MM.1S (cell line): Measurements from ENCODE around the gene ANKRD60.

ENCODE experiments used
- DNase-seq: peaks from one replicate; pipeline ENCODE4 v3.0.0-alpha.2; 2015
- H2AFZ ChIP-seq: fragments of 300-600 bp; sonication (generic); 2 replicates; pipeline ENCODE4 v1.6.0; 2016; ENCODE audit warnings: antibody characterized with exemption, low read length
- H3F3A ChIP-seq: fragments of 300-600 bp; sonication (generic); 2 replicates; pipeline ENCODE4 v1.6.1; 2016; ENCODE audit warnings: mild to moderate bottlenecking, antibody characterized with exemption, low read length, moderate library complexity, mixed read lengths; ENCODE audit not compliant: insufficient read depth
- H3K27ac ChIP-seq: fragments of 300-600 bp; sonication (generic); 2 replicates; pipeline ENCODE4 v1.5.1; 2016; ENCODE audit warnings: mild to moderate bottlenecking, low read length
- H3K27me3 ChIP-seq: fragments of 300-600 bp; sonication (generic); replicated peaks from 2 replicates; pipeline ENCODE4 v1.6.0; 2016; ENCODE audit warnings: low read length; ENCODE audit not compliant: insufficient read depth
- H3K36me3 ChIP-seq: fragments of 300-600 bp; sonication (generic); replicated peaks from 2 replicates; pipeline ENCODE4 v1.6.1; 2016; ENCODE audit warnings: mild to moderate bottlenecking, low read length, mixed read lengths; ENCODE audit not compliant: insufficient read depth
- H3K4me1 ChIP-seq: fragments of 300-600 bp; sonication (generic); 2 replicates; pipeline ENCODE4 v1.6.1; 2016; ENCODE audit warnings: low read length, mixed read lengths
- H3K4me2 ChIP-seq: fragments of 300-600 bp; sonication (generic); 2 replicates; pipeline ENCODE4 v1.6.0; 2016; ENCODE audit warnings: low read depth, low read length
- H3K4me3 ChIP-seq: fragments of 300-600 bp; sonication (generic); 2 replicates; pipeline ENCODE4 v1.5.1; 2016; ENCODE audit warnings: low read length, mixed read lengths
- H3K79me2 ChIP-seq: fragments of 300-600 bp; sonication (generic); 2 replicates; pipeline ENCODE4 v1.6.1; 2016; ENCODE audit warnings: mixed run types, low read length, mixed read lengths
- H3K9ac ChIP-seq: fragments of 300-600 bp; sonication (generic); 2 replicates; pipeline ENCODE4 v1.6.1; 2016; ENCODE audit warnings: low read length, mixed read lengths
- H3K9me2 ChIP-seq: fragments of 300-600 bp; sonication (generic); replicated peaks from 2 replicates; pipeline ENCODE4 v1.6.1; 2016; ENCODE audit warnings: mild to moderate bottlenecking, low read length, mixed read lengths; ENCODE audit not compliant: insufficient read depth
- H3K9me3 ChIP-seq: fragments of 300-600 bp; sonication (generic); replicated peaks from 2 replicates; pipeline ENCODE4 v1.6.1; 2016; ENCODE audit warnings: mild to moderate bottlenecking, low read length, mixed read lengths; ENCODE audit not compliant: insufficient read depth
- H4K20me1 ChIP-seq: fragments of 300-600 bp; sonication (generic); 2 replicates; pipeline ENCODE4 v1.6.1; 2016; ENCODE audit warnings: mild to moderate bottlenecking, low read length, moderate library complexity, mixed read lengths; ENCODE audit not compliant: insufficient read depth
- CTCF ChIP-seq: fragments of 300-600 bp; sonication (generic); IDR thresholded peaks from 2 replicates; pipeline ENCODE4 v1.5.1; 2016; ENCODE audit warnings: antibody characterized with exemption, low read length, mixed read lengths
- EZH2 ChIP-seq: fragments of 300-600 bp; sonication (generic); optimal IDR thresholded peaks from 2 replicates; pipeline ENCODE3; 2017; ENCODE audit warnings: low read depth, mild to moderate bottlenecking, antibody characterized with exemption, low read length, mixed read lengths
- EZH2phosphoT487 ChIP-seq: fragments of 300-600 bp; sonication (generic); IDR thresholded peaks from 2 replicates; pipeline ENCODE4 v1.6.1; 2018; ENCODE audit warnings: antibody characterized with exemption, low read length

ANKRD60 gene

GRCh38 chr20:58192065-58192464 lies 36.4 kb downstream of the ANKRD60 start:
- Histone ChIP-seq H3K9me3 (no peaks in the 10 kb centered on the region), H3K4me2 (no peak overlapping the region), H3K4me1 (no peaks in the 10 kb centered on the region), H3K9me2 (no peaks in the 10 kb centered on the region), H4K20me1 (no peaks in the 10 kb centered on the region), H3K79me2 (no peaks in the 10 kb centered on the region), H3K4me3 (no peak overlapping the region), H3F3A (no peaks in the 10 kb centered on the region), H2AFZ (no peak overlapping the region), H3K9ac (no peak overlapping the region), H3K27me3 (peaks cover 83% of the 10 kb centered on the region), H3K27ac (no peak overlapping the region), H3K36me3 (no peaks in the 10 kb centered on the region)
- no peak for TF ChIP-seq CTCF
- TF ChIP-seq EZH2phosphoT487: no peak
- no peak for TF ChIP-seq EZH2
- DNase-seq: no peak

DNA sequence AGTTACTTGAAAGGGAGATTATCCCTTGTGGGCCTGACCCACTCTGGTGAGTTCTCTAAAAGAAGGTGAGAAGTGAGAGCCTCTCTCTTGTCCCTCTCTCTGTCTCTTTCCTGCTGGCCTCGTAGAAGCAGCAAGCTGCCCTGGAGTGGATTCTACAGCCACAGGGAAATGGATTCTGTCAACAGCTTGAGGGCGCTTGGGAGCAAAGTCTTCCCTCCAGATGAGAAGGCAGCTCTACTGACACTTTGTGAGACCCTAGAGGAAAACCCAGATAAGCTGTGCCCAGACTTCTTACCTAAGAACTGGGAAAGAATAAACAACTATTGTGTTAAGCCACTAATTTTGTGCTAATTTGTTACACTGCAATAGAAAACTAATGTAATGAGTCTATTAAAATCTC lies 39.9 kb downstream of the ANKRD60 start:
- no peak overlapping the region for H3K4me3 ChIP-seq
- no peaks in the 10 kb centered on the region for H3K9me3 ChIP-seq
- no peaks in the 10 kb centered on the region for H3K79me2 ChIP-seq
- DNase-seq: no peak
- no peak overlapping the region for H3K9ac ChIP-seq
- no peaks in the 10 kb centered on the region for H3K4me1 ChIP-seq
- no peak overlapping the region for H3K4me2 ChIP-seq
- H3K9me2 ChIP-seq: no peaks in the 10 kb centered on the region
- H3K27me3 ChIP-seq: peaks cover 96% of the 10 kb centered on the region
- no peaks in the 10 kb centered on the region for H4K20me1 ChIP-seq
- H2AFZ ChIP-seq: no peak overlapping the region
- TF ChIP-seq EZH2 (no peak), EZH2phosphoT487 (no peak), CTCF (no peak)
- H3F3A ChIP-seq: no peaks in the 10 kb centered on the region
- no peak overlapping the region for H3K27ac ChIP-seq
- H3K36me3 ChIP-seq: no peaks in the 10 kb centered on the region

DNA sequence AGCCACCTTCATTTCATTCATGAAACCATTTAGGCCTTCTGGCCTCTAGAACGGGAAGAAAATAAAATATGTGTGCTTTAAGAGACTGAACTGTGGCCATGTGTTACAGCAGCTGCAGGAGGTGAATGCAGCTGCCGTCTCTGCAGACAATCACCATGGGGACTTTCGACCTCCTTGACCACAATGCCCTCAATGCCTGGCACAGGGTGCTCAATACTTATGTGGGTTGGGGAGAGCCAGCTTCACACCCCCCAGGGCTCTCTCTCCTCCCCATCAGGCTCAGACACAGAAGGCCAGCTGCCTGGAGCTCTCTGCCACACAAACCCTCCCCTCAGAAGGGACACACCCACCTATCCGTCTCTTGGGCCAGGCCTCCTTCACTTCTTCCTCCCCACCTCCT lies 43.5 kb downstream of the ANKRD60 start:
- no peaks in the 10 kb centered on the region for H3F3A ChIP-seq
- H3K36me3 ChIP-seq: no peaks in the 10 kb centered on the region
- no peak overlapping the region for H3K9ac ChIP-seq
- no peaks in the 10 kb centered on the region for H3K79me2 ChIP-seq
- no peak overlapping the region for H3K27ac ChIP-seq
- no peak for TF ChIP-seq CTCF
- TF ChIP-seq EZH2phosphoT487: no peak
- TF ChIP-seq EZH2: no peak
- no peaks in the 10 kb centered on the region for H3K4me1 ChIP-seq
- peaks cover 95% of the 10 kb centered on the region for H3K27me3 ChIP-seq
- H3K4me3 ChIP-seq: no peak overlapping the region
- no peaks in the 10 kb centered on the region for H3K9me3 ChIP-seq
- no peak for DNase-seq
- no peaks in the 10 kb centered on the region for H4K20me1 ChIP-seq
- no peak overlapping the region for H3K4me2 ChIP-seq
- H2AFZ ChIP-seq: no peak overlapping the region
- H3K9me2 ChIP-seq: no peaks in the 10 kb centered on the region
